ENCODE results near the gene RNF41.

The RNF41 gene

GRCh38 chr12:56197921-56198635 is 23.6 kb downstream of the RNF41 start:
- no peak for ATAC-seq
- no peak for TF ChIP-seq BACH2 (CRISPR knock-in tag; IDR thresholded peaks at IDR 0.05; ENCODE audit: borderline replicate concordance)
- TF ChIP-seq ISL1 (CRISPR knock-in tag; IDR thresholded peaks at IDR 0.05), result no peak
- TF ChIP-seq ARNTL (CRISPR knock-in tag; IDR thresholded peaks at IDR 0.05; ENCODE audit: borderline replicate concordance, low read depth), result no peak
- no peak for TF ChIP-seq SNAI2 (CRISPR knock-in tag; IDR thresholded peaks at IDR 0.05)
- TF ChIP-seq TSHZ2 (CRISPR knock-in tag; IDR thresholded peaks at IDR 0.05), result no peak
- no peak for TF ChIP-seq TOX (CRISPR knock-in tag; IDR thresholded peaks at IDR 0.05; ENCODE audit: borderline replicate concordance)
- no peak for TF ChIP-seq PATZ1 (CRISPR knock-in tag; IDR thresholded peaks at IDR 0.05; ENCODE audit: borderline replicate concordance)
- no peak for TF ChIP-seq GLIS3 (CRISPR knock-in tag; IDR thresholded peaks at IDR 0.05)
- no peak for TF ChIP-seq ZNF8 (CRISPR knock-in tag; IDR thresholded peaks at IDR 0.05)
- no peak for TF ChIP-seq ZNF565 (CRISPR knock-in tag; conservative IDR thresholded peaks at IDR 0.05; ENCODE audit: low read depth)
- TF ChIP-seq ZFP3 (CRISPR knock-in tag; IDR thresholded peaks at IDR 0.05), result no peak
- TF ChIP-seq ZC3H10 (CRISPR knock-in tag; IDR thresholded peaks at IDR 0.05), result no peak
- no peak for TF ChIP-seq ZNF70 (CRISPR knock-in tag; IDR thresholded peaks at IDR 0.05)
- no peak for TF ChIP-seq POU6F1 (CRISPR knock-in tag; IDR thresholded peaks at IDR 0.05; ENCODE audit: borderline replicate concordance, low read depth)
- no peak for TF ChIP-seq OSR1 (CRISPR knock-in tag; IDR thresholded peaks at IDR 0.05)
- no peak for TF ChIP-seq CSRNP3 (CRISPR knock-in tag; IDR thresholded peaks at IDR 0.05)
- no peak for TF ChIP-seq PPARA (CRISPR knock-in tag; IDR thresholded peaks at IDR 0.05; ENCODE audit: borderline replicate concordance)
- no peak for TF ChIP-seq TCF4 (CRISPR knock-in tag; IDR thresholded peaks at IDR 0.05; ENCODE audit: borderline replicate concordance)
- no peak for TF ChIP-seq ESRRG (CRISPR knock-in tag; IDR thresholded peaks at IDR 0.05)

- TF ChIP-seq SNAI2 (CRISPR knock-in tag; IDR thresholded peaks at IDR 0.05), result peak; percentile 73; the same call in 1 of the 2 replicates
- peak; percentile 69; the same call in 1 of the 2 replicates for TF ChIP-seq CSRNP3 (CRISPR knock-in tag; IDR thresholded peaks at IDR 0.05)
- peak; percentile 69; the same call in 1 of the 2 replicates for TF ChIP-seq PATZ1 (CRISPR knock-in tag; IDR thresholded peaks at IDR 0.05; ENCODE audit: borderline replicate concordance)
- TF ChIP-seq CSDC2 (CRISPR knock-in tag; IDR thresholded peaks at IDR 0.05), result 0 out of 2 replicates have a peak, but pooled peaks have one; percentile 17
- TF ChIP-seq ESRRG (CRISPR knock-in tag; IDR thresholded peaks at IDR 0.05), result 0 out of 2 replicates have a peak, but pooled peaks have one; percentile 68
- peak; percentile 100 for TF ChIP-seq ISL1 (CRISPR knock-in tag; IDR thresholded peaks at IDR 0.05)
- peak; percentile 97 for TF ChIP-seq CREB5 (CRISPR knock-in tag; IDR thresholded peaks at IDR 0.05; ENCODE audit: low read depth)
- peak; percentile 74 for TF ChIP-seq ZFP3 (CRISPR knock-in tag; IDR thresholded peaks at IDR 0.05)
- peak; percentile 87 for ATAC-seq
These were observed 24.7 kb downstream of the RNF41 start for GRCh38 chr12:56196818-56197550.
